Subcutaneous abdominal adipose tissue (tissue), 5 donors: ENCODE measurements around the gene RAB11FIP3.
"Not testable (repeated sequence)": the region's sequence is repeated elsewhere in the genome, so short reads cannot be mapped to it uniquely, and the experiment has no call there.

Experiments used
- H3K27ac ChIP-seq: one replicate; pipeline ENCODE4 v1.7.0; 2013; ENCODE audit warnings: low read depth, mild to moderate bottlenecking, inconsistent platforms, low read length, moderate library complexity
- H3K27me3 ChIP-seq, 5 donors: one replicate each; pipeline ENCODE4 v1.7.0; 2013; ENCODE audit warnings: low read length in 5 of 5, inconsistent platforms in 1 of 5; ENCODE audit not compliant: control insufficient read depth in 5 of 5, insufficient read depth in 4 of 5
- H3K36me3 ChIP-seq, 5 donors: one replicate each; pipeline ENCODE4 v1.7.0; 2013; ENCODE audit warnings: low read length in 5 of 5; ENCODE audit not compliant: control insufficient read depth in 5 of 5, insufficient read depth in 5 of 5
- H3K4me1 ChIP-seq, 5 donors: one replicate each; pipeline ENCODE4 v1.7.0; 2013; ENCODE audit warnings: low read length in 5 of 5, mild to moderate bottlenecking in 3 of 5, moderate library complexity in 1 of 5; ENCODE audit not compliant: control insufficient read depth in 5 of 5, insufficient read depth in 5 of 5
- H3K4me3 ChIP-seq, 5 donors: one replicate each; pipeline ENCODE4 v1.7.0; 2013; ENCODE audit warnings: low read length in 5 of 5, low read depth in 1 of 5
- H3K9ac ChIP-seq, 5 donors: one replicate each; pipeline ENCODE4 v1.7.0; 2013; ENCODE audit warnings: low read length in 5 of 5, mild to moderate bottlenecking in 4 of 5, moderate library complexity in 3 of 5
- H3K9me3 ChIP-seq, 5 donors: one replicate each; pipeline ENCODE4 v1.7.0; 2013; ENCODE audit warnings: low read length in 5 of 5; ENCODE audit not compliant: control insufficient read depth in 5 of 5
- donor health status: healthy.
- donor health status: healthy.
- donor health status: healthy.
- donor health status: healthy.
- donor health status: healthy.

RAB11FIP3 gene

DNA sequence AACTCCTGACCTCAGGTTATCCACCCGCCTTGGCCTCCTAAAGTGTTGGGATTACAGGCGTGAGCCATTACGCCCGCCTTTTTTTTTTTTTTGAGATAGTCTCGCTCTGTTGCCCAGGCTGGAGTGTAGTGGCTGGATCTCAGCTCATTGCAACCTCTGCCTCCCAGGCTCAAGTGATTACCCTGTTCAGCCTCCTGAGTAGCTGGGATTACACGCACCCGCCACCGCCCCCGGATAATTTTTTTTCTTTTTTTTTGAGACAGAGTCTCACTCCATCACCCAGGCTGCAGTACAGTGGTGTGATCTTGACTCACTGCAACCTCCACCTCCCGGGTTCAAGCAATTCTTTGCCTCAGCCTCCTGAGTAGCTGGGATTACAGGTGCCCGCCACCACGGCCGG, 3.3 kb upstream of the RAB11FIP3 start:
- not testable (repeated sequence) for H3K27ac ChIP-seq, H3K4me3 ChIP-seq, H3K27me3 ChIP-seq, H3K9me3 ChIP-seq, H3K9ac ChIP-seq, H3K36me3 ChIP-seq
- peaks cover 6 to 28% (median 27%) of the 10 kb centered on the region in 5 donors for H3K4me1 ChIP-seq

DNA sequence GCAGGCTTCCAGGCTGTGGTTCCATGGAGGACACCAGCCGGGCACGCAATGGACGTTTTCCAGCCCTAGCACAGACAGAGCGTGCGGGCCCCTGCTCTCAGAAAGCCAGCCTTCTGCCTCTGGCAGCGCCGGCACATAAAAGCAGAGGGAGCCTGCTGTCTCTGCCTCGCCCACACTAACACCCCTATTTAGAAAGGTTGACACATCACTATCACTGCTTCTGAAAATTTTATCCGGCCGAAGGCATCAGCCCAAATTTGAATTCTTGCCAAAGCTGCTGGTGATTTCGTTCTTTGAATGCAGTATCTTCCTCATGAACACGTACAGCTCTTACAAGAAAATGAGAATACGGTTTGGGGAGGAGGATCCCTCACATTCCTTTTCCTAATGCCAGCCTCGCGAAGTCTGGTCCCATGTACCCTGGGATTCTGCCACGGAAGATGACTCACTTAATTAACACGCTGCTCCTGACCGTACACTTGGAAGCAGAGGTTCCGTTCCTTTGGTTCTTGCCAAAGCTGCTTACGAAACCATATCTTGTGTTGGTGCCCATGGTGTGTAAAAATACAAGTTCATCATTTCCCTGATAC, 1.3 kb upstream of the RAB11FIP3 start:
- H3K9ac ChIP-seq = peak overlapping the region in 3 of 5 donors; percentile 18 to 78 (median 56)
- H3K9me3 ChIP-seq = no peaks in the 10 kb centered on the region
- H3K27ac ChIP-seq = peak overlapping the region; percentile 89
- peaks cover 0 to 2% (median 0%) of the 10 kb centered on the region in 5 donors for H3K36me3 ChIP-seq
- H3K4me3 ChIP-seq = peak overlapping the region; percentile 5 to 81 (median 72)
- H3K27me3 ChIP-seq = no peaks in the 10 kb centered on the region
- peaks cover 6 to 36% (median 30%) of the 10 kb centered on the region in 5 donors for H3K4me1 ChIP-seq

DNA sequence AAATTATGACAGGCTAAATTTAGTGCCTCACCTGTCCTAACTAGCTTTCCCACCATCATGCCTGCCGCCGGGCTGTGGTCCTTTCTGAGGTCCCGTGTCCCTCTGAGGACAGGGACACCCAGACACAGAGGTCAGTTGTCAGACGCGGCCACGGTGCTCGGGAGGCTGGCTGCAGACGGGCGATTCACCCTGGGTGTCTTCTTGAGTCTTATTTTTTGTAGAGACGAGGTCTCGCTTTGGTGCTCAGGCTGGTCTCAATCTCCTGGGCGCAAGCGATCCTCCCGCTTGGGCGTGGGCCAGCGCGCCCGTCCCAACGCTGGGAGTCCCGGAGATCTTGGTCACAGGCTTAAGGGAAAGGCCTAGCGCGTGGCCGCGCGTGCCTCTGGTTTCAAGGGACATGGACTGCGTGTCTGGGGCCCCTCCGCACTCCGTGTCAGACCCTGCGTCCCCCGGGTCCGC, 797 bp upstream of the RAB11FIP3 start:
- no peaks in the 10 kb centered on the region for H3K27me3 ChIP-seq
- H3K9ac ChIP-seq = peak overlapping the region; percentile 48 to 79 (median 77)
- H3K27ac ChIP-seq = peak overlapping the region; percentile 89
- peaks cover 6 to 36% (median 30%) of the 10 kb centered on the region in 5 donors for H3K4me1 ChIP-seq
- H3K4me3 ChIP-seq = peak overlapping the region in 4 of 5 donors; percentile 69 to 81 (median 72)
- H3K36me3 ChIP-seq = peaks cover 0 to 2% (median 0%) of the 10 kb centered on the region in 5 donors
- no peaks in the 10 kb centered on the region for H3K9me3 ChIP-seq

DNA sequence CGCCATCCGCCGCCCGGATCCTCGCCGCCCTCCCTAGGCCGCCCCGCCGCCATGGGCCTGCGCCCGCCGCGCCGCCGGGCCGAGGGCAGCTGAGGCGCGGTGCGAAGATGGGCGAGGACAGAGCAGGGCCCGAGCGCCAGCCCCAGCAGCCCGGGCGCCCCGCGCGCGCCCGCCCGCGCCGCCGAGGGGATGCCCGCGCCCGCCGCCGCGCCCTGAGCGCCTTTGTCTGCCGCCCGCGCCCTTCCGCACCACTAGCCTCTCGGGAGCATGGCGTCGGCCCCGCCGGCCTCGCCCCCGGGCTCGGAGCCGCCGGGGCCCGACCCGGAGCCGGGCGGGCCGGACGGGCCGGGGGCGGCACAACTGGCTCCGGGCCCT, 278 bp downstream of the RAB11FIP3 start:
- peaks cover 0 to 2% (median 0%) of the 10 kb centered on the region in 5 donors for H3K36me3 ChIP-seq
- no peak overlapping the region for H3K9ac ChIP-seq
- H3K4me3 ChIP-seq = peak overlapping the region in 4 of 5 donors; percentile 69 to 81 (median 72)
- no peaks in the 10 kb centered on the region for H3K9me3 ChIP-seq
- peaks cover 6 to 36% (median 30%) of the 10 kb centered on the region in 5 donors for H3K4me1 ChIP-seq
- H3K27me3 ChIP-seq = no peaks in the 10 kb centered on the region
- H3K27ac ChIP-seq = no peak overlapping the region

DNA sequence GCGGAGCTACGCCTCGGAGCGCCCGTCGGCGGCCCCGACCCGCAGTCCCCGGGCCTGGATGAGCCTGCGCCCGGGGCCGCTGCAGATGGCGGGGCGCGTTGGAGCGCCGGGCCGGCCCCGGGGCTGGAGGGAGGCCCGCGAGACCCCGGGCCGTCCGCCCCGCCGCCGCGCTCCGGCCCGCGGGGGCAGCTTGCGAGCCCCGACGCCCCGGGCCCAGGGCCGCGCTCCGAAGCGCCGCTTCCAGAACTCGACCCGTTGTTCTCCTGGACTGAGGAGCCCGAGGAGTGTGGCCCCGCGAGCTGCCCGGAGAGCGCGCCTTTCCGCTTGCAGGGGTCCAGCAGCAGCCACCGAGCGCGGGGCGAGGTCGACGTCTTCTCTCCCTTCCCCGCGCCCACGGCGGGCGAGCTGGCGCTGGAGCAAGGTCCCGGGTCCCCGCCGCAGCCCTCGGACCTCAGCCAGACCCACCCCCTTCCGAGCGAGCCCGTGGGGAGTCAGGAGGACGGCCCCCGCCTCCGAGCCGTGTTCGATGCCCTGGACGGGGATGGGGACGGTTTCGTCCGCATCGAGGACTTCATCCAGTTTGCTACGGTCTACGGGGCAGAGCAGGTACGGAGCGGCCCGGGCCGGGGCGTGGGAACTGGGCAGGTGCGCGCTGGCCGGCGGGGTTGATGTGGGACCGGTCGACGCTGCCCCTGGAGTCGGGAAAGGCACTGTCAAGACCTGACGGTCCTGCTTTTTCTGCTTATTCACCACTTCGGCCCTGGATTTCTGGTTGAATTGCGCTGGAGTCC, 861 bp downstream of the RAB11FIP3 start:
- peak overlapping the region; percentile 44 to 81 (median 67) for H3K4me3 ChIP-seq
- H3K9ac ChIP-seq = peak overlapping the region in 4 of 5 donors; percentile 34 to 84 (median 62)
- no peaks in the 10 kb centered on the region for H3K9me3 ChIP-seq
- H3K27me3 ChIP-seq = no peaks in the 10 kb centered on the region
- H3K4me1 ChIP-seq = peaks cover 6 to 36% (median 30%) of the 10 kb centered on the region in 5 donors
- peaks cover 0 to 2% (median 0%) of the 10 kb centered on the region in 5 donors for H3K36me3 ChIP-seq
- H3K27ac ChIP-seq = no peak overlapping the region

DNA sequence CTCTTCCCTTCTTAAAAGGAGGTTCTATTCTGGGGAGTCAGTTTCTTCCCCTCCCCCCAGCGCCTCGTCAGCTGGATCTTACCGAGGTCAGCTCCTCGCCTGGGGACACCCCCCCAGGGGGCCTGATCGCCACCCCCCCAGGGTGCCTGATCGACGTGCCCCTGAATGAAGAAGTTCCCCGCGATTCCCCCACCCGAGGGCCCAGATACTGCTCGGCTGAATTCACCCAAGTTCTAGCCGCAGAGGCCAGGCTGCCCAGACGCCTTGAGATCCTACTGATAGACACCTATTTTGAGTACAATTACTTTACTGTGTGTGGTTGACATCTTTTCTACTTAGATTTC, 1.4 kb downstream of the RAB11FIP3 start:
- Histone ChIP-seq H3K27ac (no peak overlapping the region), H3K9ac (peak overlapping the region in 4 of 5 donors; percentile 34 to 84 (median 62)), H3K4me3 (peak overlapping the region; percentile 48 to 80 (median 66)), H3K4me1 (peaks cover 6 to 36% (median 30%) of the 10 kb centered on the region in 5 donors), H3K9me3 (no peaks in the 10 kb centered on the region), H3K27me3 (no peaks in the 10 kb centered on the region), H3K36me3 (peaks cover 0 to 2% (median 0%) of the 10 kb centered on the region in 5 donors)

DNA sequence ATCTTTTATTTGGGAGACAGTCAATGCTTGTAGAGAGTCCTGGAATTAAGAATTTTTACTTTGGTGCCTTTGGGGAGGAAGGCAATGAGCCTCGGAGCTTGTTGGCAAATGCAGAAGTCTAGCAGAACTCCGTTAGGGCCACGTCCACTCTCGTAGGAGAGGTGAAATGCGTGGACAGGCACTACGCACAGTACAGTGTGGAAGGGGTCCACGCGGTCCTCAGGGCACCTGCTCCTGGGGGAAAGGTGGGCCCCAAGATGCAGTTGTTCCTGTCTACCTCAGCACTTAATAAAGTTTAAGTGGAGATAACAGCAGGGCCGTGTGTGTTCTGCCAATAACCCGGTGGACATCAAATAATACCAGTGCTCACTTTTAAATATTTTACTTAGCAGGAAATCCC, 1.8 kb downstream of the RAB11FIP3 start:
- peak overlapping the region in 4 of 5 donors; percentile 34 to 84 (median 62) for H3K9ac ChIP-seq
- no peaks in the 10 kb centered on the region for H3K9me3 ChIP-seq
- H3K4me3 ChIP-seq = peak overlapping the region in 4 of 5 donors; percentile 48 to 80 (median 66)
- peaks cover 6 to 36% (median 30%) of the 10 kb centered on the region in 5 donors for H3K4me1 ChIP-seq
- H3K27ac ChIP-seq = no peak overlapping the region
- H3K27me3 ChIP-seq = no peaks in the 10 kb centered on the region
- H3K36me3 ChIP-seq = peaks cover 0 to 2% (median 0%) of the 10 kb centered on the region in 5 donors

DNA sequence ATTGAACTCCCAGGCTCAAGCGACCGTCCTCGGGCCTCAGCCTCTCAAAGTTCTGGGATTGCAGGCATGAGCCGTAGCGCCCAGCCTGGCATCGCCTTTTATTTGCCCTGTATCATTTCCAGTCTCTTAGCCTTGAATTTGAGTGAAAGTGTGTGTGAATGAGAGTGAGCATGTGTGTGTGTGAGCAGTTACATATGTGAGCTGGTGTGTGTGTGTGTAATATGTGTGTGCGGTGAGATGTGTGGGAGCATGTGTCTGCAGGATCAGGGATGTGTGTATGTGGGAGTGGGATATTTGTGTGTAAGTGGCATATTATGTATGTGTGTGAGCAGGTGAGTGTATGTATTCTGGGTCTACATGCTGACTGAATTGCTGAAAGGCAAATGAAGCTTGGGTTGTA, 5.5 kb downstream of the RAB11FIP3 start:
- Histone ChIP-seq H3K9me3 (no peaks in the 10 kb centered on the region), H3K27ac (no peak overlapping the region)

DNA sequence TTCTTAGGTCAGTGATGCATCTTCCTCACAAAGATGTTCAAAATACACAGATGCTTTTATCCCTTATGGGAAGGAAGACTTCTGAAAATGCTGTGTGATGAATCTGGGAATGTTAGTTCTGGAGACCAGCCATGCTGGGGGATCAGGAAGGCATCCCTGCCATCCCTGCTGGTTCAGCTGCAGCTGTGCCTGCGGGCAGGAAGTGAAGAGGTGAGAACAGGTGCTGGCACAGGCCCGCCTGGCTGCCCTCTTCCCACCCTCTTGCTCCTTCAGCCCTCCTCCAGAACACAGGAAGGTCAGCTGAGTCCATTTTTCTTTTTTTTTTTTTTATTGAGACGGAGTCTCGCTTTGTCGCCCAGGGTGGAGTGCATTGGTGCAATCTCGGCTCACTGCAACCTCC, 15.2 kb downstream of the RAB11FIP3 start:
- Histone ChIP-seq H3K4me1 (no peaks in the 10 kb centered on the region), H3K36me3 (peaks cover 0 to 5% (median 2%) of the 10 kb centered on the region in 5 donors), H3K9me3 (no peaks in the 10 kb centered on the region), H3K27me3 (no peaks in the 10 kb centered on the region), H3K4me3 (no peak overlapping the region), H3K27ac (no peak overlapping the region), H3K9ac (no peak overlapping the region)

More for the DNA sequence above, 5.5 kb downstream of the RAB11FIP3 start:
- peaks cover 0 to 9% (median 0%) of the 10 kb centered on the region in 5 donors for H3K36me3 ChIP-seq
- H3K4me3 ChIP-seq = no peak overlapping the region
- no peak overlapping the region for H3K9ac ChIP-seq
- peaks cover 0 to 20% (median 14%) of the 10 kb centered on the region in 5 donors for H3K4me1 ChIP-seq
- H3K27me3 ChIP-seq = no peaks in the 10 kb centered on the region

DNA sequence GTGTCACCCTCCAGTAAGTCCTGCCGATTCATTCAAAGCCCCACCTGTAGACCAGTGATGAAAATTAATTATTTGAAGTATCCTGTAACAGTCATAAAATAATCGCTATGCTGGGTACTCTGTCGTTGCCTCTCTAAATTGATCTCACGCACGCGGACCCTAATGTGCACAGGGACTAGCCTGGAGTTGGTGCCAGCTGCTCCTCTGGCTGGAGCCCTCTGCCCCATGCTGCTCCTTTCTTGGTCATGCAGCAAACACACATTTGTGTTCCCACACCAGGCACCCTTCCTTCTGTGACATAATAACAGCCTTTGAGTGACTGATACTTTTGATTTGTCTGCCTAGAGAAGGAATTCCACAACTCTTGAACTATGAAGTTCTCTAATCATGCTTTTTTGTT, 16.0 kb downstream of the RAB11FIP3 start:
- H3K27ac ChIP-seq = no peak overlapping the region
- H3K9ac ChIP-seq = peak overlapping the region in 1 of 5 donors; percentile 0
- H3K36me3 ChIP-seq = peaks cover 0 to 5% (median 2%) of the 10 kb centered on the region in 5 donors
- no peaks in the 10 kb centered on the region for H3K27me3 ChIP-seq
- no peaks in the 10 kb centered on the region for H3K9me3 ChIP-seq
- H3K4me1 ChIP-seq = no peaks in the 10 kb centered on the region
- no peak overlapping the region for H3K4me3 ChIP-seq
